ENCODE measurements around the gene RERE.

DNA sequence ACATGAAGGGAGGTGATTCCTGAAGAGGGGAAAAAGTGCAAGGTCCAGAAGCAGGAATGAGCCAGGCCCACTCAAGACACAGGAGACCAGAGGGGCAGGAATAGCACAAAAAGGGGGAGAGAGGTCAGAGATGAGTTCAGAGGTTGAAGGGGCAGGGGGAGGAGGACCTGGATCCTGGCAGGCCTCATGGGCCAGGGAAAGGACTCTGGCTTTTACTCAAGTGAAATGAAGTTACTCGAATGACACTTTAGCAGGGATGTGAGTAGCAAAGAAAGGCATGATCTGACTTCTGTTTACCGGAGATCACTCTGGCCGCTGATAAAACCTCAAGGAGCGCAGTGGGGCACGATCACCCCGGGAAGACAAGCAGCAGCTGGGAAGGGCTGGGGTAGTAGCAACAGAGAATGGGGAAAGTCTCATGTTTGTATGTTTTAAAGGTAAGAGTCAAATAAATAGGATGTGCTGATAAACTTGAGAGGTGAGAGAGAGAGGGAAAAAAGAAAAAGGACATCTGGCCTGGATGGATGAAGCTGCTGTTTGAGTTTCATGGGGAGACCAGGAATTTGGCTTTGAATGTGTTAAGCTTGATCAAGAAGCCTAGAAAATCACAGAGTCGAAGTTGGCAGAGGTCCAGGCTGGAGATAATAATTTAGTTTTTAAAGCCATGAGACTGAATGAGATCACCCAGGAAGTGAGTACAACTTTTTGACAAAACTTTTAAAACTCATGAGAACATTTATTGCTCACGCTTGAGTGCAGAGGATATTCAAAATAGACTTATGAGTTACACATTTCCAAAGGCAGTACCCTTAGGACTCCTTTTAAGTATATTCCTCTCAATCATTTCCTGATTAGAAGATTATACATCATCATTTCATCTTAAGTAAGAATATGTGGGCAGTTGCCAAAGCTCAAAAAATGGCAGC lies 156.0 kb downstream of the RERE start:
- TF ChIP-seq, protein P1, sequence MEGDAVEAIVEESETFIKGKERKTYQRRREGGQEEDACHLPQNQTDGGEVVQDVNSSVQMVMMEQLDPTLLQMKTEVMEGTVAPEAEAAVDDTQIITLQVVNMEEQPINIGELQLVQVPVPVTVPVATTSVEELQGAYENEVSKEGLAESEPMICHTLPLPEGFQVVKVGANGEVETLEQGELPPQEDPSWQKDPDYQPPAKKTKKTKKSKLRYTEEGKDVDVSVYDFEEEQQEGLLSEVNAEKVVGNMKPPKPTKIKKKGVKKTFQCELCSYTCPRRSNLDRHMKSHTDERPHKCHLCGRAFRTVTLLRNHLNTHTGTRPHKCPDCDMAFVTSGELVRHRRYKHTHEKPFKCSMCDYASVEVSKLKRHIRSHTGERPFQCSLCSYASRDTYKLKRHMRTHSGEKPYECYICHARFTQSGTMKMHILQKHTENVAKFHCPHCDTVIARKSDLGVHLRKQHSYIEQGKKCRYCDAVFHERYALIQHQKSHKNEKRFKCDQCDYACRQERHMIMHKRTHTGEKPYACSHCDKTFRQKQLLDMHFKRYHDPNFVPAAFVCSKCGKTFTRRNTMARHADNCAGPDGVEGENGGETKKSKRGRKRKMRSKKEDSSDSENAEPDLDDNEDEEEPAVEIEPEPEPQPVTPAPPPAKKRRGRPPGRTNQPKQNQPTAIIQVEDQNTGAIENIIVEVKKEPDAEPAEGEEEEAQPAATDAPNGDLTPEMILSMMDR (IDR thresholded peaks at IDR 0.05 in 2 of 3, conservative IDR thresholded peaks at IDR 0.05 in 1 of 3; ENCODE audit: borderline replicate concordance in 1 of 3, insufficient read depth in 1 of 3, low read depth in 2 of 3, low read length in 2 of 3): no peak
- TF ChIP-seq JUND (IDR thresholded peaks at IDR 0.05) (no peak), POLR2A (IDR thresholded peaks at IDR 0.05; ENCODE audit: borderline replicate concordance, extremely low read depth, insufficient read depth, insufficient read length) (no peak), EZH2 (IDR thresholded peaks at IDR 0.05) (no peak), POLR2AphosphoS5 (IDR thresholded peaks at IDR 0.05; ENCODE audit: low read depth, low read length) (no peak), ZNF274 (IDR thresholded peaks at IDR 0.05; ENCODE audit: low read depth, low read length) (no peak), EGR1 (IDR thresholded peaks at IDR 0.05; ENCODE audit: low read depth) (no peak), FOSL1 (IDR thresholded peaks at IDR 0.05; ENCODE audit: low read depth) (no peak)
- TF ChIP-seq, protein P2, sequence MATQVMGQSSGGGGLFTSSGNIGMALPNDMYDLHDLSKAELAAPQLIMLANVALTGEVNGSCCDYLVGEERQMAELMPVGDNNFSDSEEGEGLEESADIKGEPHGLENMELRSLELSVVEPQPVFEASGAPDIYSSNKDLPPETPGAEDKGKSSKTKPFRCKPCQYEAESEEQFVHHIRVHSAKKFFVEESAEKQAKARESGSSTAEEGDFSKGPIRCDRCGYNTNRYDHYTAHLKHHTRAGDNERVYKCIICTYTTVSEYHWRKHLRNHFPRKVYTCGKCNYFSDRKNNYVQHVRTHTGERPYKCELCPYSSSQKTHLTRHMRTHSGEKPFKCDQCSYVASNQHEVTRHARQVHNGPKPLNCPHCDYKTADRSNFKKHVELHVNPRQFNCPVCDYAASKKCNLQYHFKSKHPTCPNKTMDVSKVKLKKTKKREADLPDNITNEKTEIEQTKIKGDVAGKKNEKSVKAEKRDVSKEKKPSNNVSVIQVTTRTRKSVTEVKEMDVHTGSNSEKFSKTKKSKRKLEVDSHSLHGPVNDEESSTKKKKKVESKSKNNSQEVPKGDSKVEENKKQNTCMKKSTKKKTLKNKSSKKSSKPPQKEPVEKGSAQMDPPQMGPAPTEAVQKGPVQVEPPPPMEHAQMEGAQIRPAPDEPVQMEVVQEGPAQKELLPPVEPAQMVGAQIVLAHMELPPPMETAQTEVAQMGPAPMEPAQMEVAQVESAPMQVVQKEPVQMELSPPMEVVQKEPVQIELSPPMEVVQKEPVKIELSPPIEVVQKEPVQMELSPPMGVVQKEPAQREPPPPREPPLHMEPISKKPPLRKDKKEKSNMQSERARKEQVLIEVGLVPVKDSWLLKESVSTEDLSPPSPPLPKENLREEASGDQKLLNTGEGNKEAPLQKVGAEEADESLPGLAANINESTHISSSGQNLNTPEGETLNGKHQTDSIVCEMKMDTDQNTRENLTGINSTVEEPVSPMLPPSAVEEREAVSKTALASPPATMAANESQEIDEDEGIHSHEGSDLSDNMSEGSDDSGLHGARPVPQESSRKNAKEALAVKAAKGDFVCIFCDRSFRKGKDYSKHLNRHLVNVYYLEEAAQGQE (IDR thresholded peaks at IDR 0.05; ENCODE audit: low read depth): no peak
